Stimulated activated CD4-positive, alpha-beta T cell treated with anti-CD3 and anti-CD28 coated beads, Interleukin-4, amount 100 ng/mL, for 48 hours (primary cell): ENCODE data around the gene KRTCAP2.

Experiments
- DNase-seq, 2 donors: peaks; one replicate each; pipeline ENCODE4 v3.0.0-alpha.2; 2020; ENCODE audit warnings: low read depth in 2 of 2

The KRTCAP2 gene

GRCh38 chr1:155183775-155184221, 10.7 kb upstream of the KRTCAP2 start:
- no peak for DNase-seq

DNA sequence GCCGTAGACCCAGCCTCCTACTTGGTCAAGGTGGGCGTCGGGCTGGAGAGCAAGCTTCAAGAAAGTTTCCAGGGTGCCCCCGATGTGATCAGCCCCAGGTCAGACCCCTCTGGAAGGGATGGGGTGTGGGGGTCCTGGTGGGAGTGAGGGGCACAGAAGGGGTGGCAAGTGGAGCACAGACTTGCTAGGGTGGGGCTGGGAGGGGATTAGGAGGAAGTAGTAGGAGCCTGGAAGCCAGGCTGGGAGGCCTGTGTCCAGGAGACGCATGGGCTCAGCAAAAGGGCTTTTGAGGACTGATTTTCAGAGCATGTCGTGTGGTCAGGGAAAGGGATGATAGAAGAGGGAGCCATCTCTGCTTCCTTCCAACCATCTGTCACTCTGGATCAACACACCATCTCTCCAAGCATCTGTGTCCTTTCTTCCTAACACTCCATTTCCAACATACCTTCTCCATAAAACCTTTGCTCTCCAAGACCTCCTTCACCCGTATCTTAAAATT, 9.0 kb upstream of the KRTCAP2 start:
- DNase-seq: no peak

- no peak for DNase-seq
These were observed 8.4 kb upstream of the KRTCAP2 start for GRCh38 chr1:155181371-155182051.

DNA sequence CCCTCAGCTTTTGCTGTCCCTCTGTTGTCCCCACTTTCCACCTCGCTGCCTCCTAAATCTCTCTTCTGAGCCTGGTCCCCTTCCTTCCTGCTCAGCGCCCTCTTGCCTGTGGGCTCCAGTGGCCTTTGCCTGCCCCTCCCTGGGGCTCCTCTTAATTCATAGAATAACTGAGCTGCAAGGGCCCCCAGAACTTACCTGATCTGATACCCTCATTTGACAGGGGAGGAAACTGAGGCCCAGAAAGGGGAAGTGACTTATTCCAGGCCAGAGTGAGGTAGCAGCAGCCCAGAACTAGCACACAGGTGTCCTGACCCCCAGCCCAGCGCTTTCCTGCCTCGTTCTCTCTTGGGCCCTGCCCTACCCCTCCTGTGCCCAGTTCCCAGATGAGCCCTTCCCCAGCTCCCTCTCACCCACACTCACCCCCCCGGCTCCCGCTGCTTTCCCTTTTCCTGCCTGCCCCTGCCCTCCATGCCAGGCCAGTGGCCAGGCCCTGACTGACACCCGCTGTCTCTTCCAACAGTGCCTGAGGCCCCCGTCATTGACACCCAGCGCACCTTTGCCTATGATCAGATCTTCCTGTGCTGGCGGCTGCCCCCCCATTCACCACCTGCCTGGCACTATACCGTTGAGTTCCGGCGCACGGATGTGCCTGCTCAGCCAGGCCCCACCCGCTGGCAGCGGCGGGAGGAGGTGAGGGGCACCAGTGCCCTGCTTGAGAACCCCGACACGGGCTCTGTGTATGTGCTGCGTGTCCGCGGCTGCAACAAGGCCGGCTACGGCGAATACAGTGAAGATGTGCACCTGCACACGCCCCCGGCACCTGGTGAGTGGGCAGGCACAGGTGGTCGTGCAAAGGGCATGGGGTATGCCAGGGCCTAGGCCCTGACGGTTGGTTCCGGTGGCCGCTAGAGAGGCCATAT, 6.3 kb upstream of the KRTCAP2 start:
- DNase-seq: no peak

- no peak for DNase-seq
These were observed 5.5 kb upstream of the KRTCAP2 start for GRCh38 chr1:155178441-155179111.

DNA sequence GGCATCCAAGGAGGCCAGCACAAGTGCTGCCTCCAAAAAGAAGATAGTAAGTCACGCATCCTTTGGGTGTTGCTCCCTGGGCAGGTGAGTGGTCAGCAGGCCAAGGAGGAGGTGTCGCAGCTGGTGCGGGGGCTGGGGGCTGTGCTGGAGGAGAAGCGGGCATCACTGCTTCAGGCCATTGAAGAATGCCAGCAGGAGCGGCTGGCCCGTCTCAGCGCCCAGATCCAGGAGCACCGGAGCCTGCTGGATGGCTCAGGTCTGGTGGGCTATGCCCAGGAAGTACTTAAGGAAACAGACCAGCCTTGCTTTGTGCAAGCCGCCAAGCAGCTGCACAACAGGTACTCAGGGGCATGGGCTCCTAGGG, 4.8 kb upstream of the KRTCAP2 start:
- DNase-seq: no peak

DNA sequence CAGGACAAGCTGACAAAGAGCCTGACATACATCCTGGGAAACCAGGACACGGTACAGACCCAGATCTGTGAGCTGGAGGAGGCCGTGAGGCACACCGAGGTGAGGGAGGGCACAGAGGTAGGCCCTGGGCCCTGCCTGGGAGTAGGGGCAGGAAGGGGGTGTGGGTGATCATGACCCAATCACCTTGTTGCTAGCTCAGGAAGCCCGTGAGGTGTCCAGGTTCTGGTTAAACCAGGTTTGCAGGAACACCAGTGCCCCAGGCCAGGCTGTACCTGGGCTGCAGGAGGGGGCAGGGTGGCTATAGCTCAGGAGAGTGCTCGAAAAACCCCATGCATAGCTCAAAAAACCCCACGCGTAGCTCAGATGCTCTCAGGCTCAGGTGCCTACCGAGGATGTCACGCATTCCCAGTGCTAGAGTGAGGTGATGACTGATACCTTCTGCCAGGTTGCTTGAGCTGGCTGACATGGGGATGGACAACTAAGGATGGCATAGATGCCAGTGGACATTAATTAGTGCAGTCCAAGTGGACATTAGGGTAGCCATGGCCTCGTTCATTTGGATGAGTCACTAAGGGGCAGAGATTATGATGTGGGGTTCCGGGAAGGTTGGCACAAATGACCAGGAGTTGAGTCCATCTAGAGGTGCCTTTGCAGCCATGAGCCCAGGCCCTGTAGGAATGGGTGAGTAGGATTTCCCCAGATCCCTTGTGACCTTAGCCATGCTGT, 4.3 kb upstream of the KRTCAP2 start:
- no peak for DNase-seq

DNA sequence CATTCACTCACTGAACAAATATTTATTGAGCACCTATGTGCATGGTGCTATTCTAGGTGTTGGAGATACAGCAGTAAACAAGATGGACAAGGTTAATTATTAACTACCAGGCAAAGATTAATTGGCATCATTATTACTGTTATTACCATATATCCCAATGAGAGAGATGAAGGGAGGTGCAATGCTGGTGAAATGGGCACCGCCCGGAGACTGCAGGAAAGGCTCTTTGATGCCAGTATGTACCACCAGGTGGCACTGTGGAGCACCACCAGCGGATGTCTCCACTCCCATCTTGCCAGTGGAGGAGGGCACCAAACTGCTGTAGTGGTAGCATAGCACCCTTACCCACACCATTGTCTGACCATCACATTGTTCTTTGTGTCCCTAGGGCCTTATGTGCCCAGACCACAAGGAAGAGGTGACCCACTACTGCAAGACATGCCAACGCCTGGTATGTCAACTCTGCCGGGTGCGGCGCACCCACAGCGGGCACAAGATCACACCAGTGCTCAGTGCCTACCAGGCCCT, 3.5 kb upstream of the KRTCAP2 start:
- peak; percentile 82 to 90 for DNase-seq

DNA sequence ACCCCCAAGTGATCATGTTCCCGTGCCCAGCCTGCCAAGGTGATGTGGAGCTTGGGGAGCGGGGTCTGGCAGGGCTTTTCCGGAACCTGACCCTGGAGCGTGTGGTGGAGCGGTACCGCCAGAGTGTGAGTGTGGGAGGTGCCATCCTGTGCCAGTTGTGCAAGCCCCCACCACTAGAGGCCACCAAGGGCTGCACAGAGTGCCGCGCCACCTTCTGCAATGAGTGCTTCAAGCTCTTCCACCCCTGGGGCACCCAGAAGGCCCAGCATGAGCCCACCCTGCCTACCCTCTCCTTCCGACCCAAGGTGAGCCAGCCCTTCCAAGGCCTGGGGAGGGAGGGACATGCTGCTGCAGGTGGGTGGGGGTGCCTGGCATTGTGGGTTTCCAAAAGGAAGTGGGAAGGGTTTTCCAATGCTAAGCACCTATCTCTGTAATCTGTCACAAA, 2.8 kb upstream of the KRTCAP2 start:
- DNase-seq: peak in 1 of 2 donors; percentile 10

- DNase-seq: no peak
These were observed 2.3 kb upstream of the KRTCAP2 start for GRCh38 chr1:155175281-155175926.

DNA sequence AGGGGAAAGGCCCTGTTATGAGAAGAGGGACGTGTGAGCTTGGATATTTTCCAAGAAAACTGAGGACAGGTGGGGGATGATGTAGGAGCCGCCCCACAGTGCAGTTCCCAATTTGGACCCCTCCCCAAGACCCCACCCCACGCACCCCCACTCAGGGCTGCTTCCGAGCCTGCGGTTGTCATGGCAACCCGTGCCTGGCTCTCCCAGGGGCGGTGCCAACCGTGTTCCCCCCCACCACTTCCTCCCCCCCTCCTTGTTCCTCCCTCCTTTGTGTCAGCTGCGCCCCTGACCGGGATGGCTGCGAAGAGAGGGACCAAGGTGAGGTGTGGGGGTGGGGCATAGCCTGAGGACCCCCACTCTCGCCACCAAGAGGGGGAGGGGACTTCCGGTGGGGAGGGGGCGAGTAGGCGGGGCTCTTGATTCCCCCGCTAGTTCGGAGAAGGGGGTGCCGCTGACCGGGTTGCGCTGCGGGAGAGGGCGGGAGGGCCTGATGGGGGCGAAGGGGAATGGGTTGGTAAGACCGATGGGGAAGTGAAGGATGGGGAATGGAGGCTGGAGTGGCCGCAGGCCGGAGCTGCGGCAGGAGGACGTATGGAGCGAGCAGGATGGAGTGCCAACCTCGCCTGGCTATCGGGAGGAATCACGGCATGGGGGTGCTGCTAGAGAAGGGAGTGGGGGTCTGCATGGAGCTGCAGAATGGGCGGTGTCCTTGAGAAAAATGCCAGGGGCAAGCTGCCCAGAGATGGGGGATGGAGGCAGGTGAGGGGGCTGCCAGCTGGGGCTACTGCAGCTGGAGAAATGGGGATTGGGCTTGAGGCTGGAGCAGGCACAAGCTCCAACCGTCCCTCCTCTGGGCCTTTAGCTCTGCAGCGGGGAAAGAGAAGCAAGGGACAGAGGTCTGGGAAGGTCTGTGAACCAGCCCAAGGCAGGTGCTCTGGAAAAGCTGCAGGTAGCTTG, 1.5 kb upstream of the KRTCAP2 start:
- peak in 1 of 2 donors; percentile 49 for DNase-seq

GRCh38 chr1:155173478-155174323, 597 bp upstream of the KRTCAP2 start, which contains the start of gene TRIM46:
TRIM46 (plus strand) TSS chr1:155173849; CDS start chr1:155173967, 118 bp downstream.
- peak; percentile 61 to 72 for DNase-seq

DNA sequence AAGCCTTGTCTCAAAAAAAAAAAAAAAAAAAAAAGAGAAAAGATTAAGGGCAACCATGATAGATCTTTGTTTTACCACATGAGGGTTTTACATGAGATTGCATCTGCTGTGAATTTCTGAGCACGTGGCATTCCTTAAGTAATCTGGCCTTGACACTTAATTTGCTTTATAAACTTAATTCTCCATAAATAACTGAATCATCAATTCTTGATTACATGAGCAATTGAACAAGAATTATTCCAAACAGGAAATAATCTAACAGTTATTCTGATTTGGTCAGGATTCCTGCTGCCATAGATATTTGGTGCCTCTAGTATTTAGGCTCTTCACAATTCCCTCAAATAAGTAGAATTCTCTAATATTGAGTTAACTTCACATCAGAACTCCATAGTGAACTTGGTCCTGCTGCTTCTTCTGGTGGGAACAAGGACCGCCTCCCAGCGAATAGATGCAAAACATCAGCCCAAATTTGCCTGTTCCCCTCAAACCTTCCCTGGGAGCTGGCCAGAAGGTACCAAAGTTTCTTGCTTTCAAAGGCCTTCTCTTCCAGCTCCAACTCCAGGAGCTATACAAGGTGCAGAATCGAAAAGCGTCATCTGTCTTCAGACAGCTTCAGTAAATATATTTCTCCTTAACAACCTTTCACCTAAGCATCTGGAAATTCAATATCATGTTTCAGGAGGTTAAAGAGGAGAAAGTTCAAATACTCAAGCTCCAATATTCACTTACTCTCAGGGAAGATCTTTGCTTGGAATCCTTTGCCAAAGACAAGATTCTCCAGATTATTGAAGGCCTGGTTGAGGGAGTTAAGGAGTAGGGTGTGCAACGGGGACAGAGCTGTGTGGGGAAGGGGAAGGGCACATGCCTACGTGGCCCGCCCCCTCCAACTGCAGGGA, 1.0 kb downstream of the KRTCAP2 start:
- no peak for DNase-seq

- DNase-seq: no peak
These were observed 2.3 kb downstream of the KRTCAP2 start for GRCh38 chr1:155170806-155171205.

GRCh38 chr1:155170101-155170785, 2.9 kb downstream of the KRTCAP2 start:
- no peak for DNase-seq

- DNase-seq: no peak
These were observed 3.6 kb downstream of the KRTCAP2 start for GRCh38 chr1:155169541-155169940.
